Fibroblast of lung (primary cell): ENCODE results near the gene HOXC6.

Experiments used
- EZH2 ChIP-seq: IDR thresholded peaks from 2 replicates; pipeline ENCODE4 v1.5.1; 2012; ENCODE audit warnings: low read length, control low read depth, mild to moderate bottlenecking; ENCODE audit errors: missing control alignments
- TF ChIP-seq, protein P1 (sequence below), 2 donors: IDR thresholded peaks in 1 of 2; conservative IDR thresholded peaks in 1 of 2; 1 replicate in 1 of 2; 2 replicates in 1 of 2; pipeline ENCODE4 v1.5.1; 2011 to 2012; ENCODE audit warnings: low read length in 2 of 2, control low read depth in 1 of 2, inconsistent platforms in 1 of 2, low read depth in 1 of 2, mild to moderate bottlenecking in 1 of 2

DNA sequence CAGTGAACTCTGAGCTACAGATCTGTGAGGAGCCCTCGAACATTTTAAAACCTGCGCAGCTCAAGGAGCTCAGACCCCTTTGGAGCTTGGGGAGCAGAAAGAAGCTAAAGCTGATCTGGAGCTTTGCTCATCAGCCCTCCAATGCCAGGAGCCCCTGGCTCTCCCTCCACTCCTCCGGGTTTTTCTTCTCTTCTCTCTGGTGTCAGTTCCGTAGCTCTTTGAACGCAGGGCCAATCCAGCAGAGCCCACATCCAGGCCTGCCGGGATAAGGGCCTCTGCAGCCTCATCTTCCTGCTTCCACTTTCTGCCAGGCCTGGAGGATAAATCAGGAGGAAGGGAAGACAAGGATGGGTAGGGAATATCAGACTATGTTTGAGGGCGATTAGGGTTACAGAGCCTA is 31.4 kb downstream of the HOXC6 start:
- TF ChIP-seq, protein P1, sequence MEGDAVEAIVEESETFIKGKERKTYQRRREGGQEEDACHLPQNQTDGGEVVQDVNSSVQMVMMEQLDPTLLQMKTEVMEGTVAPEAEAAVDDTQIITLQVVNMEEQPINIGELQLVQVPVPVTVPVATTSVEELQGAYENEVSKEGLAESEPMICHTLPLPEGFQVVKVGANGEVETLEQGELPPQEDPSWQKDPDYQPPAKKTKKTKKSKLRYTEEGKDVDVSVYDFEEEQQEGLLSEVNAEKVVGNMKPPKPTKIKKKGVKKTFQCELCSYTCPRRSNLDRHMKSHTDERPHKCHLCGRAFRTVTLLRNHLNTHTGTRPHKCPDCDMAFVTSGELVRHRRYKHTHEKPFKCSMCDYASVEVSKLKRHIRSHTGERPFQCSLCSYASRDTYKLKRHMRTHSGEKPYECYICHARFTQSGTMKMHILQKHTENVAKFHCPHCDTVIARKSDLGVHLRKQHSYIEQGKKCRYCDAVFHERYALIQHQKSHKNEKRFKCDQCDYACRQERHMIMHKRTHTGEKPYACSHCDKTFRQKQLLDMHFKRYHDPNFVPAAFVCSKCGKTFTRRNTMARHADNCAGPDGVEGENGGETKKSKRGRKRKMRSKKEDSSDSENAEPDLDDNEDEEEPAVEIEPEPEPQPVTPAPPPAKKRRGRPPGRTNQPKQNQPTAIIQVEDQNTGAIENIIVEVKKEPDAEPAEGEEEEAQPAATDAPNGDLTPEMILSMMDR (conservative IDR thresholded peaks at IDR 0.05 in 1 of 2, IDR thresholded peaks at IDR 0.05 in 1 of 2; ENCODE audit: low read depth in 1 of 2, low read length in 2 of 2) = no peak
- no peak for TF ChIP-seq EZH2
